Measurements from ENCODE around the gene AGFG2. TPM values are rescaled to one million over a fixed set of nuclear protein-coding genes. Genes with fewer than 3 reads are reported as not detected.
A peak's percentile ranks its signal among the peaks of the same experiment; 100 is the strongest.

Gene AGFG2
- total RNA-seq, 1 donor from 2014 or later = 36.0 TPM

- Histone ChIP-seq H3K36me3 (peaks cover 74% of the 10 kb centered on the region), H3K27ac (no peak overlapping the region), H3K4me1 (peaks cover 2% of the 10 kb centered on the region), H3K27me3 (no peaks in the 10 kb centered on the region), H3K4me3 (no peak overlapping the region), H3K9me3 (no peaks in the 10 kb centered on the region)
- no peak for DNase-seq
- intact Hi-C loops (cut with DNase I) = no loop called here
- no peak for ATAC-seq
- TF ChIP-seq CTCF (IDR thresholded peaks at IDR 0.05) = no peak
Observed at GRCh38 chr7:100576384-100576993, 37.5 kb downstream of the AGFG2 start.

GRCh38 chr7:100577103-100577502, 38.1 kb downstream of the AGFG2 start:
- ATAC-seq (no peak), DNase-seq (peak; percentile 62)
- Histone ChIP-seq H3K27ac (no peak overlapping the region), H3K36me3 (peaks cover 80% of the 10 kb centered on the region), H3K9me3 (no peaks in the 10 kb centered on the region), H3K27me3 (no peaks in the 10 kb centered on the region), H3K4me3 (no peak overlapping the region), H3K4me1 (peaks cover 8% of the 10 kb centered on the region)
- no peak for TF ChIP-seq CTCF (IDR thresholded peaks at IDR 0.05)
- intact Hi-C loops (cut with DNase I) = no loop called here

- no peaks in the 10 kb centered on the region for H3K9me3 ChIP-seq
- no peaks in the 10 kb centered on the region for H3K27me3 ChIP-seq
- peaks cover 84% of the 10 kb centered on the region for H3K36me3 ChIP-seq
- H3K27ac ChIP-seq = no peak overlapping the region
- no peak overlapping the region for H3K4me3 ChIP-seq
- intact Hi-C loops (cut with DNase I) = no loop called here
- H3K4me1 ChIP-seq = peaks cover 12% of the 10 kb centered on the region
- TF ChIP-seq CTCF (IDR thresholded peaks at IDR 0.05) = no peak
- DNase-seq (peak; percentile 48), ATAC-seq (no peak)
Observed at GRCh38 chr7:100577507-100577906, 38.5 kb downstream of the AGFG2 start.

- Histone ChIP-seq H3K4me1 (peaks cover 22% of the 10 kb centered on the region), H3K4me3 (no peak overlapping the region), H3K27ac (no peak overlapping the region), H3K27me3 (no peaks in the 10 kb centered on the region), H3K36me3 (peaks cover 90% of the 10 kb centered on the region), H3K9me3 (no peaks in the 10 kb centered on the region)
- intact Hi-C loops (cut with DNase I) = no loop called here
- no peak for ATAC-seq
- peak; percentile 51 for DNase-seq
- TF ChIP-seq CTCF (IDR thresholded peaks at IDR 0.05) = no peak
Observed at GRCh38 chr7:100578246-100579183, 39.5 kb downstream of the AGFG2 start.

GRCh38 chr7:100580466-100581283, 41.7 kb downstream of the AGFG2 start:
- DNase-seq (peak; percentile 62), ATAC-seq (no peak)
- no peaks in the 10 kb centered on the region for H3K9me3 ChIP-seq
- H3K36me3 ChIP-seq = peaks cover 72% of the 10 kb centered on the region
- intact Hi-C loops (cut with DNase I) = no loop called here
- no peak overlapping the region for H3K4me3 ChIP-seq
- no peak for TF ChIP-seq CTCF (IDR thresholded peaks at IDR 0.05)
- no peaks in the 10 kb centered on the region for H3K27me3 ChIP-seq
- H3K27ac ChIP-seq = no peak overlapping the region
- peaks cover 36% of the 10 kb centered on the region for H3K4me1 ChIP-seq
